ENCODE measurements around the gene CLMN.

GRCh38 chr14:95274874-95275273 is 44.8 kb downstream of the CLMN start:
- TF ChIP-seq POLR2A (IDR thresholded peaks at IDR 0.05; ENCODE audit: low read depth, low read length) (no peak), PAX5 (IDR thresholded peaks at IDR 0.05; ENCODE audit: insufficient read depth, low read length, severe bottlenecking) (no peak), TAF1 (IDR thresholded peaks at IDR 0.05; ENCODE audit: low read depth, low read length) (no peak), POLR2AphosphoS5 (IDR thresholded peaks at IDR 0.05; ENCODE audit: low read depth, low read length) (no peak), SPI1 (IDR thresholded peaks at IDR 0.05; ENCODE audit: low read depth, low read length) (no peak), POU2F2 (IDR thresholded peaks at IDR 0.05; ENCODE audit: low read depth, low read length) (no peak)

Data from GM12891 (cell line).